Cardiac ventricle fibroblast (primary cell): Measurements from ENCODE around the gene LSM10. TPM values are rescaled to one million over a fixed set of nuclear protein-coding genes. Genes with fewer than 3 reads are reported as not detected.

Source experiments
- total RNA-seq: library from RNA; depleted of rRNA; stranded (reverse); fragments of >200 nt; gene quantifications from 2 replicates; pipeline ENCODE4 v1.2.3, GENCODE V29; 2015

The LSM10 gene
- 40.0 and 42.3 TPM in 2 replicates for total RNA-seq

GRCh38 chr1:36397378-36398230 is at the start of gene LSM10:
LSM10 (minus strand) TSS chr1:36397908; CDS start chr1:36394129, 3,779 bp downstream.

GRCh38 chr1:36385410-36386264 is 12.1 kb downstream of the LSM10 start, which contains the start of gene STK40:
STK40 (minus strand) TSS chr1:36385924; CDS start chr1:36361332, 24,592 bp downstream.

Other genes starting within 250 kb of the LSM10 start
- 53.1 and 59.2 TPM in 2 replicates for gene TRAPPC3, start 248.4 kb downstream of the LSM10 start, total RNA-seq
- gene MAP7D1, start 241.7 kb downstream of the LSM10 start, total RNA-seq, result 98.2 and 104 TPM in 2 replicates
- 79.4 and 89.7 TPM in 2 replicates for gene THRAP3, start 173.5 kb downstream of the LSM10 start, total RNA-seq
- 1.7 and 2.6 TPM in 2 replicates for gene SH3D21, start 91.5 kb downstream of the LSM10 start, total RNA-seq
- gene EVA1B, start 74.3 kb downstream of the LSM10 start, total RNA-seq, result 196 and 276 TPM in 2 replicates
- gene STK40, start 12.0 kb downstream of the LSM10 start, total RNA-seq, result 11.9 and 18.5 TPM in 2 replicates
- gene OSCP1, start 52.5 kb upstream of the LSM10 start, total RNA-seq, result 4.7 and 5.8 TPM in 2 replicates
- gene MRPS15, start 66.5 kb upstream of the LSM10 start, total RNA-seq, result 46.0 and 50.7 TPM in 2 replicates
- gene CSF3R, start 85.0 kb upstream of the LSM10 start, total RNA-seq, result not detected in 2 replicates